ENCODE data around the gene CHAT. TPM values are rescaled to one million over a fixed set of nuclear protein-coding genes. Genes with fewer than 3 reads are reported as not detected.

Gene CHAT
- total and polyA plus RNA-seq, 8 donors = 0.28 TPM; not detected in 7

DNA sequence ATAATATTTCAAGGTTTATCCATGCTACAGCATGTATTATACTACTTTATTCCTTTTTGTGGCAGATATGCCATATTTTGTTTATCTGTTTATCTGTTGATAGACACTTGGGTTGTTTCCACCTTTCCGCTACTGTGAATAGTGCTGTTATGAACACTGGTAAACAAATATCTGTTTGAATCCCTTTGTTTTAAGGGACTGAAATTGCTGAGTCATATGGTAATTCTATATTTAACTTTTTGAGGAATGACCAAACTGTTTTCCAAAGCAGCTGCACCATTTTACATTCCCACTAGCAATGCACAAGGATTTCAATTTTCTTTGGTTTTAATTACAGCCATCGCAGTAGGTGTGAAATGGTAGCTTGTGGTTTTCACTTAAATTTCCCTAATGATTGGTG lies 69.0 kb downstream of the CHAT start:
- Histone ChIP-seq H3K27me3 (no peaks in the 10 kb centered on the region), H3K27ac (no peak overlapping the region), H3K9me3 (no peaks in the 10 kb centered on the region), H3K4me1 (no peaks in the 10 kb centered on the region), H3K4me3 (no peak overlapping the region), H3K36me3 (no peaks in the 10 kb centered on the region)
- TF ChIP-seq, protein P1, sequence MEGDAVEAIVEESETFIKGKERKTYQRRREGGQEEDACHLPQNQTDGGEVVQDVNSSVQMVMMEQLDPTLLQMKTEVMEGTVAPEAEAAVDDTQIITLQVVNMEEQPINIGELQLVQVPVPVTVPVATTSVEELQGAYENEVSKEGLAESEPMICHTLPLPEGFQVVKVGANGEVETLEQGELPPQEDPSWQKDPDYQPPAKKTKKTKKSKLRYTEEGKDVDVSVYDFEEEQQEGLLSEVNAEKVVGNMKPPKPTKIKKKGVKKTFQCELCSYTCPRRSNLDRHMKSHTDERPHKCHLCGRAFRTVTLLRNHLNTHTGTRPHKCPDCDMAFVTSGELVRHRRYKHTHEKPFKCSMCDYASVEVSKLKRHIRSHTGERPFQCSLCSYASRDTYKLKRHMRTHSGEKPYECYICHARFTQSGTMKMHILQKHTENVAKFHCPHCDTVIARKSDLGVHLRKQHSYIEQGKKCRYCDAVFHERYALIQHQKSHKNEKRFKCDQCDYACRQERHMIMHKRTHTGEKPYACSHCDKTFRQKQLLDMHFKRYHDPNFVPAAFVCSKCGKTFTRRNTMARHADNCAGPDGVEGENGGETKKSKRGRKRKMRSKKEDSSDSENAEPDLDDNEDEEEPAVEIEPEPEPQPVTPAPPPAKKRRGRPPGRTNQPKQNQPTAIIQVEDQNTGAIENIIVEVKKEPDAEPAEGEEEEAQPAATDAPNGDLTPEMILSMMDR (IDR thresholded peaks at IDR 0.05) = no peak
- ATAC-seq (no peak), DNase-seq (no peak), FAIRE-seq (no peak)
- intact Hi-C loops (cut with DNase I) = no loop called here
- WGBS, 2 donors = 80 to 82% methylated on average over 2 of the region's 2 CpGs

DNA sequence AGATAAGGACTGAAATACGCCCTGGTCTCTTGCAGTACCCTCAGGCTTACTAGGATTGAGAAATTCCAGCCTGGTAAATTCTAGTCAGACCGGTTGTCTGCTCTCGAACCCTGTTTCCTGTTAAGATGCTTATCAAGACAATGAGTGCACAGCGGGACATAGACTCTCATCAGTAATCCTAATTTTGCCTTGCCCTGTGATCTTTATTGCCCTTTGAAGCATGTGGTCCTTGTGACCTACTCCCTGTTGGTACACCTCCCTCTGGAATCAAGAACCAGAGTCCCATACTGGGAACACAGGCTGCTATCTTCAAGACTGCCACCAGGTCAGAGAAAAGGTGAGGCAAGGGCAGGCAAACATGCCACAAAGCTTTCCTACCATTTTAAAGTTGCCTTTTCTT lies 72.8 kb downstream of the CHAT start:
- Histone ChIP-seq H3K4me1 (no peaks in the 10 kb centered on the region), H3K9me3 (no peaks in the 10 kb centered on the region), H3K27me3 (peaks cover 0 to 5% (median 0%) of the 10 kb centered on the region in 4 donors), H3K27ac (no peak overlapping the region), H3K36me3 (no peaks in the 10 kb centered on the region), H3K4me3 (no peak overlapping the region)
- intact Hi-C loops (cut with DNase I) = no loop called here
- DNase-seq (no peak), FAIRE-seq (no peak), ATAC-seq (no peak)
- TF ChIP-seq, protein P1 (IDR thresholded peaks at IDR 0.05) = no peak
- WGBS, 2 donors = 53 to 62% methylated on average over 4 of the region's 4 CpGs

DNA sequence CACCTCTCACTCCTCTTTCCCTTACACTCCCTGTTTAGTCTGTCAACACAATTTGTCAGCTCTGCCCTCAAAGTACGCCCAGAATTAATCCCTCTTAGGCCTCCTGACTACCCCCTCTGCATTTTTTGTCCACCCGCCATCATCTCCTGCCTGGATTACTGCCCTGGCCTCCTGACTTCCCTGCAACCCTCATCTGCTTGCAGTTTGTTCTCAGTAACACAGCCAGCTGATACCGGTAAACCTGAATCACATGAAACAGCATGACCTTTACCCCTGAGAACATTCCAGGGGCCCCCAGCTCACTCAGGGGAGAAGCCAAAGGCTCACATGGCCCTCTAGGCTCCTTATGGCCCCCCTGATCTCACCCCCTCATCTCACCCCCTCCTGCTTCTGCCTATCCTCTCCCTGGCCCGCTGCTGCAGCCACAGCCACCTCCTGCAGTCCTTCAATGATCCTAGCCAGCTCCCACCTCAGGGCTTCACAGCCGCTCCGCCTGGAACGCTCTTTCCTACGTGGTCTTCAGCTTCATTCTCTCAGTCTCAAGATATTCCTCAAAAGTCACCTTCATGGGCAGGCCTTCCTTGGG lies 74.5 kb downstream of the CHAT start:
- TF ChIP-seq, protein P1 (IDR thresholded peaks at IDR 0.05) = no peak
- FAIRE-seq (no peak), ATAC-seq (no peak), DNase-seq (no peak)
- Histone ChIP-seq H3K27me3 (peaks cover 0 to 5% (median 0%) of the 10 kb centered on the region in 4 donors), H3K4me3 (no peak overlapping the region), H3K9me3 (no peaks in the 10 kb centered on the region), H3K36me3 (no peaks in the 10 kb centered on the region), H3K27ac (no peak overlapping the region), H3K4me1 (no peaks in the 10 kb centered on the region)
- intact Hi-C loops (cut with DNase I) = no loop called here
- WGBS, 2 donors = 13 to 16% methylated on average over 8 of the region's 8 CpGs

DNA sequence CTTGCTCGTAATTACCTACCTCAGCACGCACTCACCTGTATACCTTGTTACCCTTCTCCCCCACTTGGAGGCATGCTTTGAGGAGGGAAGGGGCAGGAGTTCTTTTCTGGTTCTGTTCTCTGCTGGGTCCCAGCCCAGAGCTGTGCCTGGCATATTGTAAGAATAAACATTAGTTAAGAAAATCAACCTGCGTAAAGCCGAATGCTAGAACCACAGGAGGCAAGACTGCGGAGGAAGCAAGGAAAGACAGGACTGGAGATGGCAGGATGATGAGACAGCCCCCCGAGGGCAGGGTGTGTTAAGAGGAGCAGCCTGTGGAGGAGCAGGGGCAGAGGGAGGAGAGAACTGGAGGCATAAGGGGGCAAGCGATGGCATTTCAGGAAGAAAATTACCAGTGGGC lies 75.1 kb downstream of the CHAT start:
- intact Hi-C loops (cut with DNase I) = no loop called here
- no peak overlapping the region for H3K27ac ChIP-seq
- DNase-seq = no peak
- FAIRE-seq = no peak
- peaks cover 0 to 5% (median 0%) of the 10 kb centered on the region in 4 donors for H3K27me3 ChIP-seq
- H3K9me3 ChIP-seq = no peaks in the 10 kb centered on the region
- TF ChIP-seq, protein P1 (IDR thresholded peaks at IDR 0.05) = no peak
- no peaks in the 10 kb centered on the region for H3K4me1 ChIP-seq
- H3K4me3 ChIP-seq = no peak overlapping the region
- ATAC-seq = no peak
- WGBS, 2 donors = 11 to 17% methylated on average over 7 of the region's 7 CpGs
- no peaks in the 10 kb centered on the region for H3K36me3 ChIP-seq

DNA sequence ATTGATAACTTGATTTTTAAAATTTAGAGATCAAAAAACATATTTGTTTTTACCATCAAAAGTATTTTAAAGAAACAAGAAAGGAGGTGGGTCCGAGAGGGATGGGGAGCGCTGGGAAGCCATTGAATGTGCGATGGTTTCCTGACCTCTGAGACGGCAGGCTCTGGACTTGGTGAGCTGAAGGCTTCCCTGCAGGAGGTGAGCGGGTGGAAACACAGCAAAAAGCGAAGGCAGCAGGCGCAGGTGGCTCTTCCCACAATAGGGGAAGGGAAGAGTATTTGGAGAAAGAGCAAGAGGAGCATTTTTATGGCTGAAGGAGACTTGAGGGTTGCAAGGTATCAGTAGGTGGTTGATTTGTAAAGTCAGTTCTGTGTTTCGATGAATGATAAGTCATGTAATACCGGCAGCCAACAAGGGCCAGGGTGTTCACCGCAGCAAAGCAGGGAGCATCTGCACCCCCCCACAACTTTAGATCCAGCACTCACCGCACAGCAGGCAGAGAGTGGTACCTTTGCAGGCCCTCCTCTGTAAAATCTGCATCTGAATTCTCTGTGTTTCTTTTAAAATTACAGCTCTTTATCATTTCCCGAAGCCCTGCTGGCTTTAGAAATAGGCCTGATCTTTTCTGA lies 76.2 kb downstream of the CHAT start:
- DNase-seq (no peak), FAIRE-seq (no peak), ATAC-seq (no peak)
- Histone ChIP-seq H3K4me3 (no peak overlapping the region), H3K9me3 (no peaks in the 10 kb centered on the region), H3K27me3 (peaks cover 0 to 5% (median 0%) of the 10 kb centered on the region in 4 donors), H3K36me3 (no peaks in the 10 kb centered on the region), H3K4me1 (no peaks in the 10 kb centered on the region), H3K27ac (no peak overlapping the region)
- intact Hi-C loops (cut with DNase I) = no loop called here
- TF ChIP-seq, protein P1 (IDR thresholded peaks at IDR 0.05) = no peak
- 24 to 25% methylated on average over 12 of the region's 12 CpGs for WGBS, 2 donors

All from pancreas (tissue), 10 donors.